Measurements from ENCODE around the gene CYP24A1. TPM values are rescaled to one million over a fixed set of nuclear protein-coding genes. Genes with fewer than 3 reads are reported as not detected.
A peak's percentile ranks its signal among the peaks of the same experiment; 100 is the strongest.

Gene CYP24A1
- polyA plus RNA-seq, 1 donor (not counting 4 experiments of a cell fraction or from before 2014, with no cell fraction given), result 18.2 TPM

- H3K4me2 ChIP-seq (ENCODE audit: control insufficient read depth, extremely low read depth, insufficient read depth, low read depth, low read length), result peak overlapping the region; percentile 70
Observed at GRCh38 chr20:54152227-54153040, 21.4 kb downstream of the CYP24A1 start.

GRCh38 chr20:54151511-54152226 lies 22.1 kb downstream of the CYP24A1 start:
- H3K27ac ChIP-seq (ENCODE audit: control insufficient read depth, insufficient read depth, low read length), result peak overlapping the region; percentile 55
- dilution Hi-C loops (cut with MboI; ENCODE audit: extremely low pct_ligation_motif_present, low sequenced_read_pairs), result no loop called here
- no peaks in the 10 kb centered on the region for H3K36me3 ChIP-seq (ENCODE audit: control insufficient read depth in 2 of 2, extremely low read depth in 1 of 2, insufficient read depth in 2 of 2, low read length in 2 of 2)
- no peaks in the 10 kb centered on the region for H3K9me1 ChIP-seq (ENCODE audit: control insufficient read depth, extremely low read depth, insufficient read depth, low read length)
- H4K20me1 ChIP-seq (ENCODE audit: control insufficient read depth, extremely low read depth, insufficient read depth, low read length), result no peaks in the 10 kb centered on the region
- H2AFZ ChIP-seq (ENCODE audit: control insufficient read depth, low read length), result no peak overlapping the region
- no peaks in the 10 kb centered on the region for H3K79me2 ChIP-seq (ENCODE audit: control insufficient read depth, insufficient read depth, low read length)
- H3K9me3 ChIP-seq (ENCODE audit: control insufficient read depth, low read depth, low read length), result no peaks in the 10 kb centered on the region
- H3K9ac ChIP-seq (ENCODE audit: control insufficient read depth, extremely low read depth, insufficient read depth, low read length), result no peak overlapping the region
- H3K4me2 ChIP-seq (ENCODE audit: control insufficient read depth, extremely low read depth, insufficient read depth, low read depth, low read length), result no peak overlapping the region
- no peak for DNase-seq (ENCODE audit: low read depth, low spot score)
- no peak overlapping the region for H3K4me3 ChIP-seq (ENCODE audit: control insufficient read depth in 2 of 3, extremely low read depth in 1 of 3, insufficient read depth in 2 of 3, low read depth in 1 of 3, low read length in 3 of 3)
- FAIRE-seq, result no peak
- H3K4me1 ChIP-seq (ENCODE audit: control insufficient read depth, extremely low read depth, insufficient read depth, low read length), result peaks cover 18% of the 10 kb centered on the region
- TF ChIP-seq EZH2 (IDR thresholded peaks at IDR 0.05; ENCODE audit: low read length) (no peak), CTCF (optimal IDR thresholded peaks at IDR 0.05 in 1 of 3, IDR thresholded peaks at IDR 0.05 in 1 of 3, conservative IDR thresholded peaks at IDR 0.05 in 1 of 3; ENCODE audit: extremely low read depth in 1 of 3, insufficient read depth in 2 of 3, low read length in 3 of 3) (no peak)
- no peaks in the 10 kb centered on the region for H3K27me3 ChIP-seq (ENCODE audit: control insufficient read depth, extremely low read depth, insufficient read depth, low read length)

More at GRCh38 chr20:54152227-54153040, 21.4 kb downstream of the CYP24A1 start:
- FAIRE-seq (peak; percentile 79), DNase-seq (ENCODE audit: low read depth, low spot score) (no peak)
- Histone ChIP-seq H2AFZ (ENCODE audit: control insufficient read depth, low read length) (peak overlapping the region; percentile 98), H4K20me1 (ENCODE audit: control insufficient read depth, extremely low read depth, insufficient read depth, low read length) (no peaks in the 10 kb centered on the region), H3K4me1 (ENCODE audit: control insufficient read depth, extremely low read depth, insufficient read depth, low read length) (peaks cover 18% of the 10 kb centered on the region), H3K79me2 (ENCODE audit: control insufficient read depth, insufficient read depth, low read length) (no peaks in the 10 kb centered on the region), H3K27ac (ENCODE audit: control insufficient read depth, insufficient read depth, low read length) (peak overlapping the region; percentile 55), H3K27me3 (ENCODE audit: control insufficient read depth, extremely low read depth, insufficient read depth, low read length) (no peaks in the 10 kb centered on the region), H3K9ac (ENCODE audit: control insufficient read depth, extremely low read depth, insufficient read depth, low read length) (peak overlapping the region; percentile 43), H3K36me3 (ENCODE audit: control insufficient read depth in 2 of 2, extremely low read depth in 1 of 2, insufficient read depth in 2 of 2, low read length in 2 of 2) (no peaks in the 10 kb centered on the region), H3K4me3 (ENCODE audit: control insufficient read depth in 2 of 3, extremely low read depth in 1 of 3, insufficient read depth in 2 of 3, low read depth in 1 of 3, low read length in 3 of 3) (no peak overlapping the region), H3K9me3 (ENCODE audit: control insufficient read depth, low read depth, low read length) (no peaks in the 10 kb centered on the region), H3K9me1 (ENCODE audit: control insufficient read depth, extremely low read depth, insufficient read depth, low read length) (no peaks in the 10 kb centered on the region)
- dilution Hi-C loops (cut with MboI; ENCODE audit: extremely low pct_ligation_motif_present, low sequenced_read_pairs), result no loop called here
- TF ChIP-seq CTCF (optimal IDR thresholded peaks at IDR 0.05 in 1 of 3, IDR thresholded peaks at IDR 0.05 in 1 of 3, conservative IDR thresholded peaks at IDR 0.05 in 1 of 3; ENCODE audit: extremely low read depth in 1 of 3, insufficient read depth in 2 of 3, low read length in 3 of 3) (no peak), EZH2 (IDR thresholded peaks at IDR 0.05; ENCODE audit: low read length) (no peak)
